HG02840 (cell line): Measurements from ENCODE around the gene ANO3.

Experiments
- ATAC-seq: cut with Tn5 transposase; IDR thresholded peaks from one replicate; pipeline ENCODE4 v1.9.1; 2021; ENCODE audit warnings: mild to moderate bottlenecking, moderate library complexity, moderate number of reproducible peaks; ENCODE audit not compliant: unreplicated experiment, low FRiP score

Gene ANO3

DNA sequence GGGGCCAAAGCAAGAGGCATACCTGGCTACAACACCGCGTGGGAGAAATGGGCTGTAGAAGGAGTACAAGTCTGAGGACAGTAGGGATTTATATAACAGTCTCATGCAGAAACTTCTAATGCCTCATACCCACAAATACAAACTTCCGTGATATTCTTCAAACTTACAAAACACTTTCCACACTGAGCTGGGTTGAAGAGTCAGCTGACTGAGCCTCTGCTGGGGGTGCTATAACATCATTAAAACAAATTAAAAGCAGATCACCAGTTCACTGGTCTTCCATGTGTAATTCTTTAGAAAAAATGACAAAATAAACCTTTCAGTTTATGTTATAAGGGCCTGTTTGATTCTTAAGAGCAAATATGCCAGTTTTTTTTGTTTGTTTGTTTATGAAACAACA, 148.1 kb downstream of the ANO3 start:
- no peak for ATAC-seq

DNA sequence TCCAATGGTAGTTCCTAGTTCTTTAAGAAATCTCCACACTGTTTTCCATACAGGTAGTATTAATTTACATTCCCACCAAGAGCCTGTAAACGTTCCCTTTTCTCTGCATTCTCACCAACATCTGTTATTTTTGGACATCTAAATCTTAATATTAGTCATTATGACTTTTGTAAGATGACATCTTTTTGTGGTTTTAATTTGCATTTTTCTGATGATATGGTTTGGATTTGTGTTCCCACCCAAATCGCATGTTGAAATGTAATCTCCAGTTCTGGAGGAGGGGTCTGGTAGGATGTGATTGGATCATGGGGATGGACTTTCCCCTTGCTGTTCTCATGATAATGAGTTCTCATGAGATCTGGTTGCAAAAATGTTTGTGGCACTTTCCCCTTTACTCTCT, 151.2 kb downstream of the ANO3 start:
- no peak for ATAC-seq

DNA sequence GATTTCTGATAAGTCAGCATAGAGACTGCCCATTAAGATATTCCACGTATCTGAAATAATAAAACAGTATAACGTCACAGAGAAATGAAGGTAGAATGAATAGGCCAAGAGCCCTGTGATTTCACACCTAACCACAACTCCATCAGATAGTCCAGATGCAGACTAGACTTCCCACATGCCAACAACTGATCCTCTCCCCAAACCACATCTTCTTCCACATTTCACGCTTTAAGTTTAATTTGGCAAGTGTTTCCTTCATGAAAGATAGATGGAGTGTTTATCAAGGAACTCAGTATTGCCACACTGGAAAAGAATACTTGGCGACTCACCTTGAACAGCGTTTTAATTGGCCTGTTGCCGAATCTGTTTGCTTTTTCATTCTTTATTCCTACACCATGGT, 158.6 kb downstream of the ANO3 start:
- no peak for ATAC-seq

DNA sequence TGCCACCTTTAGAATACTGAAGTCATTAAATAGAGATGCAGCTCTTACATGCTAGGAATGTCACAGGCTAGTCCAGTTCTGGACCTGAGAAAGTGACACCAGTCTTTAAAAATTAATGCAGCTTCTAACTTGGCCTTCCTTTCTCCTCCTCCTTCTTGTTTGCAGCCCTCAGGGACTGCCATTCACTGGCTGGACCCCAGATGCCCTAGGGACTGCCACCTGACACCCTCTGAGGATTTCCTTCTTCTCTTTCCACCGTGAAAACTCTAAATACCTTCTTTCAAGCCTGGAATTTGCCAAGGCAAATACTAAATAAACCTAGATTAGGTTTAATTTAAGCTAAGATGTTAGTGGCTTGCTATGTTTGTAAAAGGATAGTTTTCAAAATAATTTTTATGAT, 161.7 kb downstream of the ANO3 start:
- no peak for ATAC-seq

DNA sequence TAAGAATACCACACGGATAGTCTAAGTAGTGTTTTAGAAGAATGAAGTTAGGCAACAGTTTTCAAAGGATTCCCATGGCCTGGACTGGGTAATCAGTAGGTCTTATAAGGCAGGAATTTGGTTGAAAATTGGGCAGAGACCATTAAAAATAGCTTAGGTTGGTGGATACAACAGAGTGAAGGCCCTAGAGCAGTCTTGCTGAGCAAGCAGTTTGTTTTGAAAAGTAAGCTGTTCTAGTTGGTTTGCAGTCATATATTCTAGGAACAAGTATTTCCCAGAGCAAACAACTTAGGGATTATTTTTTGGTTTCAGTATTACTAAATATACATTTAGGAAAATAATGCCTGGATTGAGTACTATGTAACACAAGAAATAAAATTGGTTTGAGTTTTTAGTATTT, 175.3 kb downstream of the ANO3 start:
- no peak for ATAC-seq

DNA sequence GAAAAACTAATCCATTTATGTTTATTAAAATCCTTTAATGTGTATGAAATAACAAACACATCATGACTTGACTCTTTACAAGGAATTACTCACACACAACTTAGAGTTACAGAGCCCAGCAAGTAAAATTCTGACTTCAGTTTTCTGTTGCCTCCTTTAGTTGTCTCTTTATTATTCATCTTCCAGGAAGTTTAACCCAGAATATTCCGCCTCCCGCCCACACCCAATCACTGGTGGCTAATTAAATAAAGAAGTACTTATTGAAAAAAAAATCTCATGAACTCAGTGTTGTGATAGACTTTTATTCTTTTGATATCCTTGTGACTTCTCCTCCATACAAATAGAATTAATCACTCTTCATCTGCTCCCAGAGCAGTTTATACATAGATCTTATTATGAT, 178.2 kb downstream of the ANO3 start:
- no peak for ATAC-seq

DNA sequence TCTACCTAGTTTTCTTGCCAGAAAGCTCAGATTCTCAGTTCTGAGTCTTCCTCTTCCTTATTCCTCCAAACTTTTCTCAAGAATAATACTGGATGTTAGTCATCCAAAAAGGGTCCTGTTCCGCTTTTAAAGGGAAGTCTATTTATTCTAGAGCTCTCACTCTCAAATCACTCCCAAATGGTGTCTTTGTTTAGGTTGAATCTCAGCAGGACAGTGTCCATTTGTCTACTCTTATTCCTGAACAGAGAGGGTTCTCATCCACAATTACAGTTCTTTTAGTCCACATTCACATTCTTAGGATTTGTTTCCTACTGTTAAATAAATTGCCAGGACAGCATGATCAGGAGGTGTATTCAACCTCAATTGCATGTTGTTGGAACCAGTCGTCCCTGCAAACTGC, 178.8 kb downstream of the ANO3 start:
- ATAC-seq = no peak

DNA sequence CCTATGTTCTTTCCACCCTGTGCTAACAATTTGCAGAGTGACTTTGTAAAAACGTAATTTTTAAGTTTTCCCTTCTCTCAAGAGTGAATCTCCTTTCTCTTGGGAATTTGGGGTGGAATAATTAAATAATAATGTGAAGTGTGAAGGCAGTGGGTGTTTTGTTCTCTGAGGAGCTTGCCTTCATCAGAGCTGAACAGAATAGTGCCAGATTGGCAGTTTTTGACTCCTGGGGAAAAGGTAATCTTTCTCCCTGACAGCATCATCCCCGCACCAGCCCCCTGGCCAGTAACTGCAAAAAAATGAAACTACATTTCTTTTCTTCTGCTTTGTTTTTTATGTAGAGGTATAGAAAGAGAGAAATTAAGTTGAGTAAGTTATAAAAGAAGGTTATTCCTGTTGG, 180.3 kb downstream of the ANO3 start:
- ATAC-seq = no peak

DNA sequence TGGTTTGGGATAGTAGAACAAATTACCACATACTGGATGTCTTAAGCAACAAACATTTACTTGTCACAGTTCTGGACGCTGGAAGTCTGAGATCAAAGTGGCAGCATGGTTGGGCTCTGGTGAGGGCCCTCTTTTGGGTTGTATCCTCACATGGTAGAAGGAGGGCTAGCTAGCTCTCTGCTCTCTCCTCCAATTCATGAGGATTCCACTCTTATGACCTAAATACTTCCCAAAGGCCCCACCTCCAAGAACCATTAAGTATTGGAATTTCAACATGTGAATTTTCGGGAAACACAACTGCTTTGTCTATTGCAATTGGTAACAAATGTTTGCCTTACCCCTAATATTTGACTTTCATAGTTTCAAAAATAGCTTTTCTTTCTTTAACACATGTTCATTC, 187.5 kb downstream of the ANO3 start:
- no peak for ATAC-seq

DNA sequence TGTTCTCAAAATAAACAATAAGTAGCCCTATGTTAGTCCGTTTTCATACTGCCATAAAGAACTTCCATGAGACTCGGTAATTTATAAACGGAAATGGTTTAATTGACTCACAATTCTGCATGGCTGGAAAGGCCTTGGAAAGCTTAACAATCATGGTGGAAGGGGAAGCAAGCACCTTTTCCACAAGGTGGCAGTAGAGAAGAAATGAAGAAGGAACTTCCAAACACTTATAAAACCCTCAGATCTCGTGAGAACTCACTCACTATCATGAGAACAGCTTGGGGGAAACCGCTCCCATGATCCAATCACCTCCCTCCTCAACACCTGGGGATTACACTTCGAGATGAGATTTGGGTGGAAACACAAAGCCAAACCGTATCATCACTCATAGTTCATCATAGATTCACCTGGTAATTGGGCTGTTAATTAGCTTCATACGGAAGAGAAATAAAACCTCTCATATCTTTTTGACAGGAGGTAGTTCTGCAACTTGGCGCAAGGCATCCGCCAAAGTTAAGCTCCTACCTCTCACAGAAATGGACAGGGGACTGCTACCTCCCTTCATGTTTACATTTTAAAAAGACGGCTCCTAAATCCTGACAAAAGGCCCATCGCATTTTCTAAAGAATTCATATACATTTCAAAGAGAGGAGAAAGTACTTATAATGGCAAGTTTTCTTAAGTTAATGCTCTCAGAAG, 191.1 kb downstream of the ANO3 start:
- ATAC-seq = no peak

DNA sequence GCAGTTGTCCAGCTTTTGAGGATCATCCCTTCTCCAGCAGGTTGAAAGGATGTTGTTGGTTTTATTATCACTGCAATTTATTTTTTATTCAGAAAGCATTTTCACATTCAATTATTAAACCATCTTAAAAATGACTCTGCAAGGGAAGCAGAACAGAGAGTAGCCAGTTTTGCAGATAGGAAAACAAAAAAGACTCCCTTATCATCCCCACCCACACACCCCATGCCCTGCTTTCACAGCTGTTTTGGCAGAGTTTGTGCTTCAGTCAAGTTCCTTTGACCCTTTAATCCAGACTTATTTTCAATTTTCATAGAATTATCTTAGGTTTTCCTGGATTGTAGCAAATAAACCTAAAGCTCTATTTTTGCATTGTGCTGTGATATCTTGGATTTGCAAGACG, 195.8 kb downstream of the ANO3 start:
- no peak for ATAC-seq

DNA sequence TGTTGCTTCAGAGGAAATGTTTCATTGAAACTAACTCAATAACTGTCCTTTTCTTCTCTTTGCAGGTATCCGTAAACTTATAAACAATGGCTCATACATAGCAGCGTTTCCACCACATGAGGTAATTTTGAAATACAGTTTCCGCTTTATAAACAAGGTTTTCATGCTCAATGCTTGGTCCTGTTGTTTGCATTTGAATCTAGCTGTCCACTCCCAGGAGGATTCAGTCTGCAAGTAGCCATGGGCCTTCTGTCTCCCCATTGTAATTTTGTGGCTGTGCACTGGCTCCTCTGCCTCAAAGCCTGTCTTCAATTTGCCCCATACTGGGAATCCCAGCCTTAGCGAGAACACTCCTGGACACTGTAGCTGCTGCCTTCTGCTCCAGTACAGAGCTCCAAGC, 205.4 kb downstream of the ANO3 start:
- ATAC-seq = no peak

DNA sequence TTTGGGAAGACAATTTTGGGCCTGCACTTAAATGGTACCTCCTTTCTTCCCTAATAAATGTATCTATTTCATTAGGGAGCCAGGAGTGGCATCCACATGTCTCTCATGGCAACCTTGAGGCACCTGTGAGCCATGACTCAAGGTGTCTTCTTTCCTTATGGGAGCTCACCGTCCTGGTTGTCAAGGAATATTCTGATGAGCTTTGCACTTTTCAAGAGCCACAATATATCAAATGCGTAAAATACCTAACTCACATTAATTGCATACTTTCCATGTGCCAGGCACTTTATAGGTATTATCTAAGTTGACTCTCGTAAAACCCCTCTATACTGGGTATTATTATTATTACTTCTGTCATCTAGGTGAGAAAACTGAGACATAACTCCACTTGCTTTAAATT, 207.6 kb downstream of the ANO3 start:
- ATAC-seq = no peak

DNA sequence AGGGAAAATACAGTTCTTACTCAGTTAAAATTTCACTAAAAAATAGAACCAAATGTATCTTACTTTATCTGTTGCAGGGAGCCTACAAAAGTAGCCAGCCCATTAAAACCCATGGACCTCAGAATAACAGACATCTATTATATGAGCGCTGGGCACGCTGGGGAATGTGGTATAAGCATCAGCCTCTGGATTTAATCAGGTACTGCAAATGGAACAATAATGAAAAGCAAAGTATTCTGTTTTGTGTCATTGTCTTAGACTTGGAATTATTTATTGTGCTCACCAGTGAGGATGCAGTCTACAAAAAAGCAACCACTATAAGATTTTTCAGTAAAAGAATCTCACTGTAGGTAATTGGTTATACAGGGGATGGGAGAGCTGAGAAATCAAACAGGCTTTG, 209.9 kb downstream of the ANO3 start:
- no peak for ATAC-seq

DNA sequence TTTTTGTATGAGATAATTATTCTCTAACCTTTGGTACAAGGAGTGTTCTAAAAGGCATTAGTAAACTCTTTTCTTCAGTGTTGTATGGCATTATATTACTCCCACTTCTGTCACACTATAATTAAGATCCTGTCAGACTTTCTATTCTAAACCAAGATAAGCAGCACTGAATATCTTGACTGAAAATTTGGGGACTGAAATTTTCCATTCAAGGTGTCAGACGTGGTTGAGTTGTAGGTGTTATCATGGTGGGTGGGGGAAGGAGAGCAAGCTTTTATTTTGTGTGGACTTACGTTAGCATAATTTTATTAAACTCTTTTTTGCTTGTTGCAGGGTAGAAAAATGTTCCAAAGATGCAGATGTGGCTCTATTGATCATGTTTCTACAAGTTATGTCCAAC, 217.2 kb downstream of the ANO3 start:
- ATAC-seq = no peak

DNA sequence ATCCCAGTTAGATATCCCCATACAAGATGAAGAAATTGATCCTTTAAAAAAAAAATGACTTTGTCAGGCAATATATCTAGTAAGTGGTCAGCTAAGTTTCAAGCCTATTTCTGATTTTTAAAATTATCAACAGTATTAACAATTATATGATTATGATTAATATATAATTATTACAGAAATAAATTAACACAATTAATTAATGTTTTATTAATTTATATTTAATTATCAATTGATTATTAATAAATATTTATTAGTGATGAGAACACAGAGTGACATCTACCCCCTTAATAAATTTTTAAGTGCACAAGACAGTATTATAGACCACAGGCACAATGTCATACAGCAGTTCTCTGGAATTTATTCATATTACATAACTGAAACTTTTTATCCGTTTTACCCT, 218.1 kb downstream of the ANO3 start:
- ATAC-seq = no peak

DNA sequence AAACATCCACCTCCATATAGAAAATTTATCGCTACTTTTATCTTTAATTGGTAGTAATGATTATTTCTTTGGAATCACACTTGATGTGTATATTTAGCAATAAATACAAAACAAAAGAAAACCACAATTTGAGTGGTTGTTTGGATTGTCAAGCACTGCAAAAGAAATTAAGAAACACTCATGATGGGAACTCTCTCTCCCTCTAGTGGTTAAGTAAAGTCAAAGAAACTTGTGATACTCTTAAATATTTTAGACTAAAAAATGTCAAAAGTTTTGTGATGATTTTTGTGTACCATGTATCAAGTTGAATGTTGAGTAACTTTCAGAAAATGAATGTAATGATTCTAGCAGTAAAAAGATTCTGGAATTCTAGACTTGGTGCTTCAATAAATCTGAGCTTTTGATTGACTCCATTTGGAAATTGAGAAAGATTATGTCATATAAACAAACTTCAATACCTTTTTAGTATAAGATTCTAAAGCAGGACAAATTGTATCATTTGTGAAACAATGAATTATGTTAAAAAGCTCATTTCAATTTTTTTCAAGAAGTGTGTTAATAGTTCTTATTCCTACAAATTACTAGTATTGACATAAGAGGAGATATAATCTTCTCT, 219.4 kb downstream of the ANO3 start:
- ATAC-seq = no peak

DNA sequence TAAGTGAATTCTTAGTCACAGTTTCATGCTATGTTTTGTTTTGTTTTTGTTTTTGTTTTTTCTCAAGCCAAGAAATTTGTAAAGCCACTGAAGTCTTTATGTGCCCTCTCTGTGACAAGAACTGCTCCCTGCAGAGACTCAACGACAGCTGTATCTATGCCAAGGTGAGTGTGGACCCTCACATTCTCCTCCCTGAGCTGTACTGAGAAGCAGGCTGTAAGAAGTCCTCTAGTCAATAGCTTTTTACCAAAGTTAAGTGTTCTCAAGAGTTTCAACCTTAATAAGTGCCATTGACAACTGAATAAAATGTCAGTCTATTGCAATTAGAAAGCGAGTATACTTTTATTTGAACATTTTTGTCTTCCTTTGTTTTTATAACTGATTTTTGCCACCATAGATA, 221.3 kb downstream of the ANO3 start:
- no peak for ATAC-seq

DNA sequence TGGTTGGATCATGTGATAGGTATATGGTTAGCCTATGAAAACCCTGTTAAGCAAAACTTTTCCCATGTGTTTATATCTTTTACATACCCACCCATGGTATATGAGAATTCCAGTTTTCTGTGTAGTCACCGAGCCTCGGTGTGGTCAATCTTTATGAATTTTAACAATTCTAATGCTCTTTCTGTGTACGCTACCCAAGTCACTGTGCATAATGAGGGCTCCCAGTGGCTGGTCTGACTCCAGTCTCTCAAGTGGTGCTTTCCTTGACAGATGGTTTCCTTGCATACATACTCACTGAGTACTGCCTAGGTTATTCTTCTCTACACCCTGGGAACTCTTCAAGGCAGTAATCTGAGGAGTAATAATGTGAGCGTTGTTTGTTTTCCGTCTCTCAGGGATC, 222.5 kb downstream of the ANO3 start:
- ATAC-seq = no peak

DNA sequence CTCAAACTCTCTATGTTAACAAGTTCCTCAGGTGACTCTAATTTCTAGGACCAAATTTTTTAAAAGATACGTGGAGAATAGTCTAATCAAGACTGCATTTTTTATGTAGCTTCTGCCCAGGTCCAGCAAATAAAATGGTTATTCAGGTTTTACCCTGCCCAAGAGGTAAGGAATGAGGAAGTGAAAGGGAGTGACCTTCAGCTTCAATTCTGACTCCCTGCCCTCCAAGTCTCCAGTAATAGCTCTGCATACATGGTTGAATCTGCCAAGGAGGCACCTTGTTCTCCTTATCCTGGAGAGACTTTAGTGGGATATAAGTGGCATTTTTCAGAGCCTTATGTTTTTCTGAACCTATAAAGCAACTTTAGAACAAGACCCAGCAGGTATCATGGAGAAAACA, 224.7 kb downstream of the ANO3 start:
- ATAC-seq = no peak

DNA sequence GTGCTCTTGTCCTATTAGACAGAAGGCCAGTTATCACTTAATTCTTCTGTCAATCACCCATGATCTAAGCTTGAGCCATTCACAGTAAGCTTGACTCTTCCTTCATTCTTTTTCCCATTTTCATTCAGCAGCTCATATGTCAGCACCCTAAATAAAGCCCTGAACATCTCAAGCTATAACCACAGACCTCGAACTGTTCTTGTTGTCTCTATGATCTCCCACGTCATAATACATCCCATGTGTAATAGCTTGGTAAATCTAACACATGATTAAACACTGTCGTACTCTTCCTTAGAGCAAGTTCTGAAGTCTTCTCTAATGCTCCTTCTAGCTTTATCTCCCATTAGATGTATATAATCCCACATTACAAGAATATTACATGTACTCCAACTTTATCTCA, 225.7 kb downstream of the ANO3 start:
- no peak for ATAC-seq

DNA sequence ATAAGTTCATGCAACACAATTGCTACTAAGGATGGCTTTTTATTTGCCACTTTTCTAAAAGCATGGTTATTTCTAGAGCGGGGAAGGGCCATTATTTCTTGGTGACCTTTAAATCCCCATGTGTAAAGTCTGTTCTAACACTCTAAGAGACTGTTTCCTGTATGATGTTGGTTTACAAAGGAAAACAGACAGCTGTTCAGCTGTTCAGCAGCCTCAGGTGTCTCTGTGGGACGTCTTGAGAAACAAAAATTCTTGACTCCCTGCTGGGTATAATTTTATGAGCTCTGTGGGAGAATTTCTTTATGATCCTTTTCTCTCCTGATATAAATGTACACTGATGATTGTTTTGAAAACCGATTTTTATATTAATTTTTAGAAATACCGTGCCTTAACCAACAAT, 226.3 kb downstream of the ANO3 start:
- ATAC-seq = no peak

DNA sequence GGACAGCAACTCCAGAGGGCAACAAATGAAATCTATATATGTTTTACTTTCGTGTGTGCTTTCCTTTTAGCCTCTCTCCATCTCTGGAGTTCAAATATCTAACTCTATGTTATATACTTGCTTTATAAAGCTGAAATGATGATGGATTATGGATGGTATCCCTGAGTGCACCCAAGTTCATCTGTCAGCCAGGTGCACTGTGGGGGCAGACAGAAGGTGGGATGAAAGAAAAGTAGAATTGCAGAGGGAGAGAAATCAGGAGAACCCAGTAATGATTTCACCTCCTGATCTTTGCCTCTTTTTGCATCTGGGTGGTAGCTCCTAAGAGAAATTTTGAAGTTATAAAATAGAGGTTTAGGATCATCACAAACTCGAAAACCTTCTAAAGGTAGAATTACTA, 237.7 kb downstream of the ANO3 start:
- no peak for ATAC-seq
